A172 (cell line): ENCODE measurements around the gene STK26. TPM values are rescaled to one million over a fixed set of nuclear protein-coding genes. Genes with fewer than 3 reads are reported as not detected.
A peak's percentile ranks its signal among the peaks of the same experiment; 100 is the strongest.
"Not testable (repeated sequence)": the region's sequence is repeated elsewhere in the genome, so short reads cannot be mapped to it uniquely, and the experiment has no call there.

Source experiments
- DNase-seq: peaks from one replicate; pipeline ENCODE4 v3.0.0-alpha.2; 2015; ENCODE audit warnings: low spot score
- total RNA-seq: library from RNA; depleted of rRNA; stranded (reverse); fragments of >200 nt; shearing (Covaris generic); gene quantifications from 2 replicates; pipeline ENCODE4 v1.2.3, GENCODE V29; 2014

STK26 gene
- total RNA-seq, 1 experiment from 2014 or later: 10.0 TPM

DNA sequence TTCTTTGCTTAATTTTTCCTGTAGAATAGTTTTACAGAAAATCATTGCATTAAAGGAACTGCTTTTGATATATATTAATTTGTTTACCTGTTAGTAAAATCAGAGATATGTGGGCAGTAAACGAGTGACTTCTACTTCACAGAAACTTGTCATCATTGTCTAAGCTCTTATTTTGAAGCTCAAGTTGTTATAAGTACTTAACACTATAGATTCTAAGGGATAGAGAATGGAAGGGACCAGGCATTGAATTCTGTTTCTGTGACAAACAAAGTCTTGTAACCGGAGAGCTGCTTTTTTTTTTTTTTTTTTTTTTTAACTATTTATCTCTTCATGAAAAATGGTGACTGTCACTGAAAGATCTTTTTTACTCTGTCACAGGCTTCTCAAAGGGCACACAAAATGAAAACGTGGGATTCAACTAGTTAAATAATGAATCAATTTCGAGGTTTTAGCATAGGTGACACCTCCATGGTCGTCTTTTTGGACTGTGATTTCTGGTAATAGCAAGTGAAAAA lies 14.4 kb downstream of the STK26 start:
- no peak for DNase-seq

DNA sequence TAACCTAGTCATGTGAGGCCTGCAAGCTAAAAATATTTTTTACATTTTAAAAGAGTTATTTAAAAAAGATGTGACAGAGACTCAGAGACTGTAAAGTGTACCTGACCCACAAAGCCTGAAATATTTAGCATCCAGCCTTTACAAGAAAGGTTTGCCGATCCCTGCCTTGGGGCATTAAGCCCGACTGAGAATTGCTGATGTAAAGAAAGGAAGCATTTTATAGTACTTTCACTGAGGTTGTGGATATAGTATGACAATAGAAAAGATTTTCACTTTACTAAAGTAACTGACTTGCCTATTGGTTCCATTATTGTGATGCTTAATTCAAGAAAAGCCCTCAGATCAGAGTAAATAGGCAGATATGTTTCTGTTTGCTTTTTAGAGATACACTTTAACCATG lies 17.0 kb downstream of the STK26 start:
- no peak for DNase-seq

- no peak for DNase-seq
Observed at GRCh38 chrX:132041015-132041414, 17.9 kb downstream of the STK26 start.

DNA sequence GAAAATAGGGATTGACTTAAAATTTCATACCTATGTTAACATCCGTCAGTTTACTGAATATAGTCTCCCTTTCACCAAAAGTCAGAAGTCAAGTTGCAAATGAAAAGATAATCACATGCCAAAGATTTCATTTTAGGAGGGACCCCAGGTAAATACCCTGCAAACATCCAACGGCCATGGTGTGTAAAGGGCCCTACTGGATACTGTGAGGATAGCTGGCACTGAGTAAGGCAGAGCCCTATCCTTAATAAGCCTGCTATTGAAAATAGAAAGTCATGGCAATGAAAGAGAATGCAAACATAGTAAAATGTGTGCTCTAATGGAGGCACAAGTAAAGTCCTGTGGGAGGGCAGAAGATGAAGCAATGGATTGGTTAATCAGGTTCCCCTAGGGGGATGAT lies 20.9 kb downstream of the STK26 start:
- no peak for DNase-seq

- DNase-seq: no peak
Observed at GRCh38 chrX:132044953-132045352, 21.9 kb downstream of the STK26 start.

- no peak for DNase-seq
Observed at GRCh38 chrX:132045456-132045855, 22.4 kb downstream of the STK26 start.

DNA sequence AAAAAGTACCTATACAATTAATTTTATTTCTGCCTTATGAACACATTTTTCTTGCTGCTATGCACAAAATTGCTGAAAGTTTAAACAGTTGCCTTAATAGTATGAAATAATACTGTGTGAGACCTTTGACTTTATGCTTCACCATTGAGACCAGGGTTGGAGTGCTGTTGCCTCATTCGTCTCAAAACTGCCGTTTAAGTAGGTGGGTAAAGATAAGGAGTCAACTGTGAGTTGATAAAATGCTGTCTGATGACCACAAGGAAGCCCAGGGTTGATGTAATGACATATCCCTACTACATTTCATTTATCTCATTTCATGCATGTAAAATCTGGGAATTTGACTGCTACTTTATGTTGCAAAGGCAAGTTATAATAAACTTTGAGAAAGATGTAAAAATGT lies 23.4 kb downstream of the STK26 start:
- DNase-seq: no peak

DNA sequence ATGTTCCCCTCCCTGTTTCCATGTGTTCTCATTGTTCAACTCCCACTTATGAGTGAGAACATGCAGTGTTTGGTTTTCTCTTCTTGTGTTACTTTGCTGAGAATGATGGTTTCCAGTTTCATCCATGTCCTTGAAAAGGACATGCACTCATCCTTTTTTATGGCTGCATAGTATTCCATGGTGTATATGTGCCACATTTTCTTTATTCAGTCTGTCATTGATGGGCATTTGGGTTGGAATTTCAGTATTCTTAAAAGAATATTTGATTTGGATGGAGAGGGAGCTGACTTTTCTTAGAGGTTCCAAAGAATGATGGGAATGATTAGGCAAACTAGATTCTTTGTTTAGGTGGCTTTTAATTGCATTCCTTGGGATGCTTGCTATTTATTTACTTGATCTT lies 28.7 kb downstream of the STK26 start:
- not testable (repeated sequence) for DNase-seq

DNA sequence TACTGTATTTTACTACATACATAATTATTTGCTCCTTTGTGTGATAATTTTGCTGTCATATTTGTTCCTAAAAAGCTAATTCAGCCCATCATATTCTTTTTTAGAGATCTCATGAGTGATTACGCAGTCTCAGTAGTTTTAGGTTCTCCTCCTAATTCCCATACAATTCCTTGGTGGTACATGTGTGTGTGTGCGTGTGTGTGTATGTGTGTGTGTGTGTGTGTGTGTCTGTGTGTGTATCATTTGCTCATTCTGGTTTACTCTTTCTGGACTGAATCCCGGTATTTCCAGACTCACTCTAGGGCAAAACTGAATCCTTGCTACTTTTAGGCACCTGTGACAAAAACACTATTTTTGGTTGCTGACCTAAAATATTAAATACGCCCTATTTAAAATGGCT lies 34.9 kb downstream of the STK26 start:
- DNase-seq: no peak

GRCh38 chrX:132058975-132059374 lies 35.9 kb downstream of the STK26 start:
- DNase-seq: no peak

GRCh38 chrX:132059973-132060540 lies 37.0 kb downstream of the STK26 start:
- peak; percentile 1 for DNase-seq

- no peak for DNase-seq
Observed at GRCh38 chrX:132063334-132063733, 40.2 kb downstream of the STK26 start.

- DNase-seq: no peak
Observed at GRCh38 chrX:132063862-132064261, 40.8 kb downstream of the STK26 start.

- DNase-seq: no peak
Observed at GRCh38 chrX:132068405-132068804, 45.3 kb downstream of the STK26 start.

GRCh38 chrX:132071254-132071653 lies 48.2 kb downstream of the STK26 start:
- no peak for DNase-seq

DNA sequence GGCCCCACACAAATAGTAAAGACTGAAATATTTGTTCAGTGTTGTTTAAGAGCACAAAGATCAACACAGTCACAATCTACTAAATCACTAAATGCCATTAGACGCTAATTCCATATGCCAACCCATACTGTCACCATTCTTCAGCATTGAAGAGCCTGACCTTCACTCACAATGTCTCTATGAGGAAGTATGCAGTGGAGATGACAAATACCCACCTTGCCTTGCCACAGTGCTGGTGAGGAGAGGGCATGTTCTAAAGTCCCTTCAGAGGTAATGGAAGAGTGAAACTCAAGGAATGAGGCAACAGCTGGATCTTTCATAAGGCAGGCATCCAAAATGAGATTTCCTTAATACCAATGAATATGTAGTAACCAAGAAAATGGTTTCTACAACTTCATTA lies 54.3 kb downstream of the STK26 start:
- no peak for DNase-seq

DNA sequence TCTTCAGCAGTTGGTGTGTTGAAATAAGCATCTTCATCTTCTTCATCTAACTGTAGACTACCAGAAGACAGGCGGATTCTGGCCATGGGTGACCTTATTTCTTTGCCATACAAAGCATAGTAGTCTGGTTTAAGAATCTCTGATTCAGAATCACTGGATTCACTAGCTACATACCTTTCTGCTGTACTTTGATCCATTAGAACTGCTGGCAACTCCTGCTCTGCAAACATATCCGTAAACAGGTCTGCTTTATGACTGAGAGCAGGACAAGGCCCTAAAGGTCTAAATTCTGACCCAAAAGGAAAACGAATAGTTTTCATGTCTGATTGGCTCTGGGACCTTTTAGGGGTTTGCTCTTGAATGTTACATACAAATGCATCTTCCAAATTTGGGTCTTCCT lies 54.8 kb downstream of the STK26 start:
- DNase-seq: no peak

DNA sequence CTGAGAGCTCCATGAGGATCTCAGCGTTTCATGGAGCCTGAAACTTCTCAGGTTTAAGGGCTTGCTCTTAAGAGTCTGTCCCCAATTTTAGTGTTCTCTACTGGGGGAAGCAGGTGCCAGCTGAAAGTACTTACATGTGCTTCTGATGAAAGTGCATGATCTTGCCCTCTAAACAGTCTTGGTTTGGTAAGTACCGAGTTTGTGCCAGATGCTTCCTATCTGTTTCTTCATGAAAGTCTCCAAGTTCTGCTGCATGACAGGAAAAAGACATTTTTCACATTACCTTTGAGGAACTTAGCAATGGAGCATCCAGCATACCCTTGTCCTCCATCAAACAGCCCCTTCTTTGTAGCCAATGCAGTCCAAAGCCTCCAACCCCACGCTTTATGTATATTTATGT lies 62.7 kb downstream of the STK26 start:
- no peak for DNase-seq

DNA sequence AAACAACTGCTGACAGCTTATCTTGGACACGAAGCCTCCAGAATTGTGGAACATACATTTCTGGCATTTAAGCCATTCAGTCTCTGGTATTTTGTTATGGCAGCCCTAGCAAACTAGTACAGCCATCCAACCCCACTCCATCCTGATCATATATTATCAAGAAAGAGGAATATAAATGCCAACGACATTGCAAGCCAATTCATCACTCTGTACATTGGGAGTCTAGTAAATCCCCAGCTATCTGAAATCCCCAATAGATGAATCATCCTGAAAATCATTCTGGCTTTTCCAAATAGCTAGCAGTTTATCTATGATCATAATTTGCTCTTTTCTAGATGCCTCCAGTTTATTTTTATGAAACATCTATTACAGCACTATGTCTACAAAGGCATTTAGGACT lies 63.6 kb downstream of the STK26 start:
- peak; percentile 6 for DNase-seq

DNA sequence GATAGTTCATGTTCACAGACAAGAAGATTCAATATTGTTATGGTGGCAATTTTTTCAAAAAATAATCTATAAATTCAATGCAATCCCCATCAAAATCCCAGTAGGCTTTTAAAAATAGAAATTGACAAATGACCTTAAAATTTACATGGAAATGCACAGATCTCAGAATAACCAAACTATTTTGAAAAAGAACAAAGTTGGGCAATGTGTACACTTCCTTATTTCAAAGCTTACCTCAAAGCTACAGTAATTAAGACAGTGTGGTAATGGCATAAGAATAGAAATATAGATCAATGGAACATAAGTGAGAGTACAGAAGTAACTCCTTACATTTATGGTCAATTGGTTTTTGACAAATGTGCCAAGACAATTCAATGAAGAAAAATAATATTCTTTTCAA lies 65.8 kb downstream of the STK26 start:
- DNase-seq: no peak

DNA sequence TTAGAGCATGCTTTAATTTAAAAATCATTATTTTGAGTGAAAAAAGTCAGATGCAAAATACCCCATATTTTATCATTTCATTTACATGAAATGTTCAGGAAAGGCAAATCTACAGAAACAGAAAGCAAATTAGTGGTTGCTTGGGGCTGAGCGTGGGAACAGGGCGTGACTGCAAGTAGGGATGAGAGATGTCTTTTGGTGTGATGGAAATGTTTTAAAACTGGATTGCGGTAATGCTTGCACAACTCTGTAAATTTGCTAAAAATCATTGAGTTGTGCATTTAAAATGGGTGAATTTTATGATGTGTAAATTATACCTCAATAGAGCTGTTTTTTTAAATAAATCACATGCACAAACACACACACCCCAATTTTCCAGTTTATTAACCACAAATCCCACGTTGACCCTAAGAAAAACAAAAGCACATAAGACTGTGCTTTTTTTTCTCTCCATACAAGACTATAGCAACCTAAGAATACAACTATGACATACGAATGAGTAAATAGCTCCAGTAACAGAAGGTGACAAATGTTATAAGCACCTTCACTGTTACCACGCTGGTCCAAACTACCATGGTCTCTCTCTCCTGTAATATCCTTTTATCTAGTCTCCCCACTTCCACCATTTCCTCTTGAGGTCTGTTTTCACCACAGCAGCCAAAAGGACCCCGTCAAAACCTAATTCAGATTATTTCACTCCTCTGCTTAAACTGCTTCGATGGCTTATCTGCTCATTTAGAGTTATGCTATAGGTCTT lies 67.5 kb downstream of the STK26 start:
- DNase-seq: no peak

GRCh38 chrX:132092439-132093065 lies 69.5 kb downstream of the STK26 start:
- peak; percentile 17 for DNase-seq

- no peak for DNase-seq
Observed at GRCh38 chrX:132093239-132093860, 70.2 kb downstream of the STK26 start.
